H1 (cell line): ENCODE measurements around the gene UNC5B. TPM values are rescaled to one million over a fixed set of nuclear protein-coding genes. Genes with fewer than 3 reads are reported as not detected.

ENCODE experiments used
- CTCF ChIA-PET: fragments of 300-600 bp; sonication (Branson Sonifier 250); formaldehyde crosslinking; loops from one replicate; lab custom pipeline; 2021; ENCODE audit not compliant: partially characterized antibody; lab: Charles Lee
- POLR2A ChIA-PET: fragments of 300-600 bp; sonication (Branson Sonifier 250); formaldehyde crosslinking; loops from one replicate; lab custom pipeline; 2021; ENCODE audit warnings: inconsistent platforms; ENCODE audit not compliant: partially characterized antibody; lab: Charles Lee
- DNase-seq, 2 experiments: peaks; one replicate each; pipeline versions ENCODE4 v3.0.0 to v3.0.0-alpha.2; 2010 to 2022; ENCODE audit warnings: low spot score in 2 of 2, low read depth in 1 of 2, mixed read lengths in 1 of 2
- FAIRE-seq: peaks from 2 replicates; lab custom pipeline; 2011; peaks lifted over from hg19 to GRCh38; lab: Jason Lieb, UNC
- H2AFZ ChIP-seq: 2 replicates; pipeline ENCODE4 v1.8.1; 2012; ENCODE audit warnings: low read length, inconsistent platforms
- H2AK5ac ChIP-seq: 2 replicates; pipeline ENCODE4 v1.6.1; 2013; ENCODE audit warnings: low read depth, low read length
- H2BK120ac ChIP-seq: replicated peaks from 2 replicates; pipeline ENCODE3; 2013; ENCODE audit warnings: low read depth, low read length, inconsistent platforms
- H2BK12ac ChIP-seq: 2 replicates; pipeline ENCODE4 v1.6.1; 2013; ENCODE audit warnings: low read depth, low read length
- H2BK15ac ChIP-seq: 2 replicates; pipeline ENCODE4 v1.6.1; 2013; ENCODE audit warnings: low read length
- H2BK20ac ChIP-seq: 2 replicates; pipeline ENCODE4 v1.6.1; 2013; ENCODE audit warnings: low read length
- H2BK5ac ChIP-seq: 2 replicates; pipeline ENCODE4 v1.6.1; 2013; ENCODE audit warnings: low read depth, low read length
- H3K14ac ChIP-seq: 2 replicates; pipeline ENCODE4 v1.6.1; 2013; ENCODE audit warnings: inconsistent platforms; ENCODE audit not compliant: insufficient read length
- H3K18ac ChIP-seq: 2 replicates; pipeline ENCODE4 v1.6.1; 2013; ENCODE audit warnings: low read length; ENCODE audit errors: extremely low read depth
- H3K23ac ChIP-seq: 2 replicates; pipeline ENCODE4 v1.6.1; 2013; ENCODE audit warnings: inconsistent platforms; ENCODE audit not compliant: insufficient read length
- H3K23me2 ChIP-seq: 2 replicates; pipeline ENCODE4 v1.6.1; 2013; ENCODE audit warnings: low read depth, low read length
- H3K27ac ChIP-seq: 2 replicates; pipeline ENCODE4 v1.6.1; 2011; ENCODE audit warnings: low read depth, low read length, inconsistent platforms
- H3K27me3 ChIP-seq, 4 experiments: replicated peaks in 1 of 4; 1 replicate in 1 of 4; 2 replicates in 3 of 4; pipeline versions ENCODE4 v1.6.1 to v1.8.1; 2011 to 2013; ENCODE audit warnings: low read length in 3 of 4, mild to moderate bottlenecking in 3 of 4, inconsistent platforms in 2 of 4, mixed read lengths in 2 of 4, moderate library complexity in 1 of 4; ENCODE audit not compliant: control insufficient read depth in 3 of 4, insufficient read depth in 3 of 4; ENCODE audit errors: extremely low read depth in 1 of 4
- H3K36me3 ChIP-seq, 4 experiments: 2 replicates each; pipeline versions ENCODE4 v1.6.1 to v1.8.1; 2011 to 2013; ENCODE audit warnings: mild to moderate bottlenecking in 4 of 4, low read length in 3 of 4, moderate library complexity in 2 of 4, control low read depth in 1 of 4, inconsistent platforms in 1 of 4; ENCODE audit not compliant: insufficient read depth in 4 of 4, control insufficient read depth in 2 of 4
- H3K4ac ChIP-seq: replicated peaks from 2 replicates; pipeline ENCODE3; 2013; ENCODE audit warnings: low read length, low read depth, mixed read lengths, inconsistent platforms; ENCODE audit not compliant: insufficient read length
- H3K4me1 ChIP-seq, 4 experiments: replicated peaks in 1 of 4; 1 replicate in 1 of 4; 2 replicates in 3 of 4; pipeline versions ENCODE4 v1.6.1 to v1.8.1; 2011 to 2013; ENCODE audit warnings: low read length in 3 of 4, inconsistent platforms in 2 of 4, mixed read lengths in 1 of 4; ENCODE audit not compliant: insufficient read depth in 4 of 4, control insufficient read depth in 3 of 4
- H3K4me2 ChIP-seq, 2 experiments: 2 replicates each; pipeline versions ENCODE4 v1.6.1 to v1.8.1; 2011 to 2013; ENCODE audit warnings: low read depth in 2 of 2, low read length in 2 of 2, control low read depth in 1 of 2, inconsistent platforms in 1 of 2, mild to moderate bottlenecking in 1 of 2; ENCODE audit not compliant: insufficient read depth in 1 of 2
- H3K4me3 ChIP-seq, 4 experiments: fragments of 200-600, 300-600 bp in 1 of 4; sonication (generic), shearing (Covaris generic), sonication (Bioruptor Twin) in 1 of 4; 2 replicates each; pipeline versions ENCODE4 v1.5.1 to v1.8.1; 2011 to 2016; ENCODE audit warnings: low read length in 4 of 4, low read depth in 3 of 4, control low read depth in 2 of 4, inconsistent platforms in 2 of 4, mild to moderate bottlenecking in 2 of 4, mixed read lengths in 1 of 4, moderate library complexity in 1 of 4; ENCODE audit not compliant: insufficient read depth in 2 of 4; ENCODE audit errors: extremely low read depth in 1 of 4
- H3K56ac ChIP-seq: replicated peaks from 2 replicates; pipeline ENCODE3; 2013; ENCODE audit warnings: low read depth, mild to moderate bottlenecking, mixed read lengths, low read length, inconsistent platforms; ENCODE audit not compliant: insufficient read length
- H3K79me1 ChIP-seq: 2 replicates; pipeline ENCODE4 v1.6.1; 2013; ENCODE audit warnings: low read depth, low read length, control low read depth
- H3K79me2 ChIP-seq, 2 experiments: 2 replicates each; pipeline versions ENCODE4 v1.6.1 to v1.8.1; 2012 to 2013; ENCODE audit warnings: low read length in 2 of 2, mild to moderate bottlenecking in 2 of 2, inconsistent platforms in 1 of 2; ENCODE audit not compliant: insufficient read depth in 2 of 2, control insufficient read depth in 1 of 2
- H3K9ac ChIP-seq, 4 experiments: replicated peaks in 1 of 4; 1 replicate in 1 of 4; 2 replicates in 3 of 4; pipeline versions ENCODE4 v1.6.1 to v1.8.1; 2011 to 2013; ENCODE audit warnings: low read depth in 3 of 4, low read length in 3 of 4, control low read depth in 2 of 4, mild to moderate bottlenecking in 2 of 4, moderate library complexity in 2 of 4, inconsistent platforms in 1 of 4; ENCODE audit errors: extremely low read depth in 1 of 4
- H3K9me3 ChIP-seq, 2 experiments: 2 replicates each; pipeline versions ENCODE4 v1.6.1 to v1.8.1; 2012 to 2013; ENCODE audit warnings: mild to moderate bottlenecking in 2 of 2, moderate library complexity in 2 of 2, control low read depth in 1 of 2, inconsistent platforms in 1 of 2, low read depth in 1 of 2, low read length in 1 of 2, mixed read lengths in 1 of 2; ENCODE audit not compliant: insufficient read depth in 2 of 2
- H4K20me1 ChIP-seq, 2 experiments: replicated peaks in 1 of 2; 2 replicates each; pipeline versions ENCODE3 to v1.8.1; 2011 to 2013; ENCODE audit warnings: inconsistent platforms in 2 of 2, low read length in 2 of 2, mild to moderate bottlenecking in 1 of 2; ENCODE audit not compliant: insufficient read depth in 2 of 2, control insufficient read depth in 1 of 2
- H4K5ac ChIP-seq: 2 replicates; pipeline ENCODE4 v1.6.1; 2013; ENCODE audit warnings: low read length, low read depth, mixed read lengths, inconsistent platforms; ENCODE audit not compliant: insufficient read length
- H4K8ac ChIP-seq: 2 replicates; pipeline ENCODE4 v1.8.0; 2013; ENCODE audit warnings: mild to moderate bottlenecking, moderate library complexity, low read length, inconsistent platforms; ENCODE audit not compliant: insufficient read depth; ENCODE audit errors: extremely low read depth
- H4K91ac ChIP-seq: replicated peaks from 2 replicates; pipeline ENCODE3; 2013; ENCODE audit warnings: low read length, mixed read lengths, inconsistent platforms; ENCODE audit not compliant: insufficient read length
- BACH1 ChIP-seq: IDR thresholded peaks from 2 replicates; pipeline ENCODE4 v1.6.1; 2012; ENCODE audit warnings: low read length, improper control_type of control experiment
- BCL11A ChIP-seq, 2 experiments: IDR thresholded peaks; one replicate each; pipeline ENCODE4 v1.6.1; 2011; ENCODE audit warnings: low read depth in 2 of 2, low read length in 2 of 2, mild to moderate bottlenecking in 2 of 2
- CBX8 ChIP-seq: fragments of 300-800, 300-1000 bp; sonication (generic); IDR thresholded peaks from 2 replicates; pipeline ENCODE4 v1.7.1; 2016; ENCODE audit warnings: low read depth, low read length, borderline replicate concordance
- CEBPB ChIP-seq: IDR thresholded peaks from 2 replicates; pipeline ENCODE4 v1.6.1; 2012; ENCODE audit warnings: low read depth, low read length
- CREB1 ChIP-seq: IDR thresholded peaks from 2 replicates; pipeline ENCODE4 v1.6.1; 2012; ENCODE audit warnings: inconsistent platforms
- KDM1A ChIP-seq: fragments of 200-600, 300-600 bp; sonication (generic); IDR thresholded peaks from 2 replicates; pipeline ENCODE4 v1.7.1; 2016; ENCODE audit warnings: mild to moderate bottlenecking, low read length, borderline replicate concordance
- KDM4A ChIP-seq: IDR thresholded peaks from one replicate; pipeline ENCODE4 v1.7.1; 2012; ENCODE audit warnings: low read depth, mild to moderate bottlenecking, moderate library complexity, low read length, inconsistent platforms; ENCODE audit not compliant: severe bottlenecking
- KDM5A ChIP-seq: fragments of 200-600 bp; IDR thresholded peaks from 2 replicates; pipeline ENCODE4 v1.7.1; 2012; ENCODE audit warnings: mild to moderate bottlenecking, low read length, inconsistent platforms, mixed read lengths
- PHF8 ChIP-seq: fragments of 200-600 bp; sonication (generic); conservative IDR thresholded peaks from 2 replicates; pipeline ENCODE4 v1.7.1; 2012; ENCODE audit warnings: low read depth, mild to moderate bottlenecking, inconsistent platforms, low read length, moderate library complexity
- POLR2A ChIP-seq, 2 experiments: IDR thresholded peaks; 1 replicate in 1 of 2; 2 replicates in 1 of 2; pipeline ENCODE4 v1.6.1; 2011; ENCODE audit warnings: low read depth in 2 of 2, low read length in 2 of 2, mild to moderate bottlenecking in 2 of 2; ENCODE audit errors: control extremely low read depth in 1 of 2
- SIN3A ChIP-seq, 2 experiments: IDR thresholded peaks in 1 of 2; conservative IDR thresholded peaks in 1 of 2; 2 replicates each; pipeline ENCODE4 v1.6.1; 2011 to 2012; ENCODE audit warnings: low read length in 2 of 2, improper control_type of control experiment in 1 of 2, low read depth in 1 of 2, mild to moderate bottlenecking in 1 of 2
- SIRT6 ChIP-seq: IDR thresholded peaks from one replicate; pipeline ENCODE4 v1.7.1; 2012; ENCODE audit warnings: low read length, inconsistent platforms
- TAF7 ChIP-seq: optimal IDR thresholded peaks from 2 replicates; pipeline ENCODE3; 2011; ENCODE audit warnings: low read depth, mild to moderate bottlenecking, inconsistent platforms, low read length, moderate library complexity, borderline replicate concordance
- WGBS, 2 experiments: shearing (Covaris generic) in 1 of 2; methylation state at CpG; one replicate each; pipeline versions ENCODE4 v1.1.6 to v1.1.7; 2013 to 2015; ENCODE audit warnings: low lambda C conversion rate in 2 of 2, mixed read lengths in 2 of 2, inconsistent platforms in 1 of 2, low coverage in 1 of 2, missing lambda C conversion rate in 1 of 2; ENCODE audit not compliant: insufficient replicate concordance in 2 of 2, insufficient coverage in 1 of 2, insufficient read length in 1 of 2; ENCODE audit errors: extremely low coverage in 1 of 2, missing lambda C conversion rate in 1 of 2; 5-methylcytosine and 5-hydroxymethylcytosine counted together
- polyA plus RNA-seq, 7 experiments: library from polyadenylated mRNA; depleted of rRNA in 3 of 7; stranded (reverse) in 5 of 7; unstranded in 2 of 7; fragments of >200 nt in 5 of 7; fragments of 200-250 nt in 2 of 7; gene quantifications; 1 replicate in 5 of 7; 2 replicates in 1 of 7; 4 replicates in 1 of 7; pipeline versions ENCODE4 v1.2.1 to v1.2.3, GENCODE V29; 2011 to 2013; ENCODE audit warnings: missing spikeins in 2 of 7, mixed read lengths in 2 of 7
- total RNA-seq: library from RNA; stranded (reverse); fragmentation: NEBNext Ultra II Directional; extraction: Animal tissue kit (Norgen Biotek cat#: 25700); gene quantifications from 2 replicates; pipeline ENCODE4 v1.2.1, GENCODE V29; 2021

Gene UNC5B
- total and polyA plus RNA-seq, 2 of the 8 experiments (the other 6 are each of a cell fraction or from before 2014, with no cell fraction given): 27.9 to 31.8 TPM

DNA sequence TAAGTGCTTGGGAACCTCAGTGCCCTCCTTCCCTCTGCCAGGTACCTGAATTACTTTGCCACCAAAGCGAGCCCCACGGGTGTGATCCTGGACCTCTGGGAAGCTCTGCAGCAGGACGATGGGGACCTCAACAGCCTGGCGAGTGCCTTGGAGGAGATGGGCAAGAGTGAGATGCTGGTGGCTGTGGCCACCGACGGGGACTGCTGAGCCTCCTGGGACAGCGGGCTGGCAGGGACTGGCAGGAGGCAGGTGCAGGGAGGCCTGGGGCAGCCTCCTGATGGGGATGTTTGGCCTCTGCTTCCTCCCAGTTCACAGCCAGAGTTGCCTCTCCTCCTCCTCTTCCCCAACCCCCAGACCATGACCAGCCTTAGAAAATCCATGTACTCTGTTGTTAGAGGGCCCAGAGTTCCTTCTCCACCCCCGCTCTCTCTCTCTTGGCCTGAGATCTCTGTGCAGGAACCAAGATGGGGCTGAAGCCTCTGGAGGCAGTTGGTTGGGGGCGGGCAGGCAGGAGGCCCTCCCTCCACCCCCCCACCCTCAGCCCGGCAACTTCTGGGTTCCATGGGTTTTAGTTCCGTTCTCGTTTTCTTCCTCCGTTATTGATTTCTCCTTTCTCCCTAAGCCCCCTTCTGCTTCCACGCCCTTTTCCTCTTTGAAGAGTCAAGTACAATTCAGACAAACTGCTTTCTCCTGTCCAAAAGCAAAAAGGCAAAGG is 86.9 kb downstream of the UNC5B start:
- no peak overlapping the region for H4K8ac ChIP-seq
- H3K27me3 ChIP-seq: no peaks in the 10 kb centered on the region
- no peak overlapping the region for H2BK20ac ChIP-seq
- no peak overlapping the region for H2BK5ac ChIP-seq
- H3K27ac ChIP-seq: no peak overlapping the region
- H3K56ac ChIP-seq: no peak overlapping the region
- no peaks in the 10 kb centered on the region for H3K79me2 ChIP-seq
- no peak overlapping the region for H2AFZ ChIP-seq
- H4K20me1 ChIP-seq: peaks cover 3 to 6% of the 10 kb centered on the region in 2 experiments
- no peak overlapping the region for H3K4ac ChIP-seq
- DNase-seq: no peak
- ChIA-PET POLR2A (interaction anchor here (0.8 kb wide), 1 partner anchor 9 kb away, joined by 3 read pairs; no protein-coding TSS in a partner anchor), CTCF (no interaction called here)
- no peak overlapping the region for H3K9ac ChIP-seq
- H2BK120ac ChIP-seq: no peak overlapping the region
- H4K91ac ChIP-seq: no peak overlapping the region
- FAIRE-seq: no peak
- no peak overlapping the region for H3K14ac ChIP-seq
- H3K18ac ChIP-seq: no peak overlapping the region
- H2BK12ac ChIP-seq: no peak overlapping the region
- H4K5ac ChIP-seq: no peak overlapping the region
- H3K36me3 ChIP-seq: peaks cover 5 to 34% (median 22%) of the 10 kb centered on the region in 4 experiments; a peak in 6 of 8 replicates
- H3K23me2 ChIP-seq: peaks cover 2% of the 10 kb centered on the region; the same call in 1 of the 2 replicates
- 92% methylated on average over 10 of the region's 14 CpGs; no CpG with 5 or more reads in 1 of the 2 experiments for WGBS, 2 experiments
- H2AK5ac ChIP-seq: no peak overlapping the region
- H3K79me1 ChIP-seq: no peaks in the 10 kb centered on the region
- peaks cover 0 to 4% (median 0%) of the 10 kb centered on the region in 4 experiments; a peak in 3 of 7 replicates for H3K4me1 ChIP-seq
- H3K4me3 ChIP-seq: no peak overlapping the region
- H2BK15ac ChIP-seq: no peak overlapping the region
- H3K9me3 ChIP-seq: no peaks in the 10 kb centered on the region
- no peak overlapping the region for H3K4me2 ChIP-seq
- no peak overlapping the region for H3K23ac ChIP-seq
- TF ChIP-seq KDM5A: no peak
- TF ChIP-seq KDM4A: no peak
- no peak for TF ChIP-seq BACH1
- no peak for TF ChIP-seq CREB1
- no peak for TF ChIP-seq CEBPB
- TF ChIP-seq KDM1A: no peak
- TF ChIP-seq POLR2A (IDR thresholded peaks at IDR 0.05; ENCODE audit: control extremely low read depth in 1 of 2, low read depth in 2 of 2, low read length in 2 of 2): no peak
- no peak for TF ChIP-seq SIRT6
- TF ChIP-seq BCL11A (IDR thresholded peaks at IDR 0.05; ENCODE audit: low read depth in 2 of 2, low read length in 2 of 2): no peak
- TF ChIP-seq PHF8: no peak
- no peak for TF ChIP-seq SIN3A (conservative IDR thresholded peaks at IDR 0.05 in 1 of 2, IDR thresholded peaks at IDR 0.05 in 1 of 2; ENCODE audit: low read depth in 1 of 2, low read length in 2 of 2)
- TF ChIP-seq CBX8: no peak
- no peak for TF ChIP-seq TAF7
